ENCODE data around the gene SLC37A4.

DNA sequence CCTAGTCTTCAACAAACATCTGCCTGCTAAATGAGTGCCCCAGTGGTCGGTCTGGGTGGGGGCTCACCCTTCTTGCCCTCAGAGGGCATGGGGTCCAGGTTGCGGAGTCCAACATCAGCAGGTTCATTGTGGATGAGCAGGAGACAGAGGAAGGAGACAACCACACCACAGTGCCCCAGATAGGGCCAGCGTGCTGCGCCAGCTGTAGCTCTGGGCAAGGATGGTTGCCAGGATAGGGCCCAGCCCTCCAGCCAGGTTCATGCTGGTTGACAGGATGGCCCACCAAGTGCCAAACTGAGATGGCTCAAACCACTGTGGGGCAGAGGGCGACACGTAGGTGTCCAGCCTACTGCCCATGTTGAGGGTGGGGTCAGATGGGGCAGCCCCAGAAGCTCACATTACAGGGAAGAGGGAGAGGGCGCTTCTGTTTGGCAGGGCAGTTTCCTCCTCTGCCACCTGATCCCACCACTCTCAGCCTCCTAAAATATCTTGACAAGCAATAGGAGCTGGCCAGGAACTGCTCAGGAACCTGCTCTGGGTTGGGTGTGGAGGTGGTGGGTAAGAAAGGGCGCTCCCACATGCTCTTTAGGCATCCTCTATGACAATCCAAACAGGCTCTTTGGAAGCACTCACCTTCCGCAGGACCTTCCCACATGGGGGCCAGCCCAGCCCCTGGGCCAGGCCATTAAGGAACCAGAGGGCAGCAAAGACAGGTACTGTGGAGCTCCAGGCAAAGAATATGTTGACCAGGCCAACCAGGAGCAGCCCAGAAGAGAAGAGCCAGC, 2.9 kb downstream of the SLC37A4 start:
- TF ChIP-seq, protein P1, sequence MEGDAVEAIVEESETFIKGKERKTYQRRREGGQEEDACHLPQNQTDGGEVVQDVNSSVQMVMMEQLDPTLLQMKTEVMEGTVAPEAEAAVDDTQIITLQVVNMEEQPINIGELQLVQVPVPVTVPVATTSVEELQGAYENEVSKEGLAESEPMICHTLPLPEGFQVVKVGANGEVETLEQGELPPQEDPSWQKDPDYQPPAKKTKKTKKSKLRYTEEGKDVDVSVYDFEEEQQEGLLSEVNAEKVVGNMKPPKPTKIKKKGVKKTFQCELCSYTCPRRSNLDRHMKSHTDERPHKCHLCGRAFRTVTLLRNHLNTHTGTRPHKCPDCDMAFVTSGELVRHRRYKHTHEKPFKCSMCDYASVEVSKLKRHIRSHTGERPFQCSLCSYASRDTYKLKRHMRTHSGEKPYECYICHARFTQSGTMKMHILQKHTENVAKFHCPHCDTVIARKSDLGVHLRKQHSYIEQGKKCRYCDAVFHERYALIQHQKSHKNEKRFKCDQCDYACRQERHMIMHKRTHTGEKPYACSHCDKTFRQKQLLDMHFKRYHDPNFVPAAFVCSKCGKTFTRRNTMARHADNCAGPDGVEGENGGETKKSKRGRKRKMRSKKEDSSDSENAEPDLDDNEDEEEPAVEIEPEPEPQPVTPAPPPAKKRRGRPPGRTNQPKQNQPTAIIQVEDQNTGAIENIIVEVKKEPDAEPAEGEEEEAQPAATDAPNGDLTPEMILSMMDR (IDR thresholded peaks at IDR 0.05) = no peak
- TF ChIP-seq POLR2A (IDR thresholded peaks at IDR 0.05) = no peak

Measured in Peyer's patch (tissue), 4 donors.